IPS DF 19.7 (cell line): Measurements from ENCODE around the gene CES5A.
"Not testable (repeated sequence)": the region's sequence is repeated elsewhere in the genome, so short reads cannot be mapped to it uniquely, and the experiment has no call there.

Experiments used
- DNase-seq: peaks from one replicate; pipeline ENCODE4 v3.0.0-alpha.2; 2013; ENCODE audit warnings: low read depth, low spot score

Gene CES5A

GRCh38 chr16:55829232-55829631 is 45.9 kb downstream of the CES5A start:
- DNase-seq = not testable (repeated sequence)

- no peak for DNase-seq
Measured at GRCh38 chr16:55828680-55829079, 46.5 kb downstream of the CES5A start.

DNA sequence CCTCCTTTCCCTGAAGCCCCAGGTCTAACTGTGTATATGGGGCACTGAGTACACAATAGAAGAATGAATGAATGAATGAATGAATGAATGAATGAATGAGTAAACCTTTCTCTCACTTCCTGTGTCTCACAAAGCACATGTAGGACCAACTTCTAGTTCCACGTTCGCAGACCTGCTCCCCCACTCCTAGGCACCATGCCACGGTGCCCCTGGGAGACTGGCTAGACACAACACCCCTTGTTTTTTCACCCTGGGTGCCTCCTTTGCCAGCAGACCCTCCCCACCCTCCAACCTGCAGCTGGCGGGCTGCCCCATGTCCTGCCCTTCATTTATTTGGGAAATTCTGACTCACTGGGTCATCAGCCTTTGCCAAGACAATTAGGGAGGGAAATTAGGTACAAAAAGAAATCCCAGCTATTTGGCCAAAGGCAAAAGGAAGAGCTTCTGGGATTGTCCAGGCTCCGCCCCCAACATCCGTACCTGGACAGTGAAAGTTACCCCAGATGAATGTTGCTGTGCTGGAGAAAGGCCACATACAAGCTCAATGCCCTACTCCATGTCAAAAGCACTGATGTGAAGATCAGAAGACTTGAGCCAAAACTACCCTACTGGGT is 50.0 kb downstream of the CES5A start:
- DNase-seq = no peak

DNA sequence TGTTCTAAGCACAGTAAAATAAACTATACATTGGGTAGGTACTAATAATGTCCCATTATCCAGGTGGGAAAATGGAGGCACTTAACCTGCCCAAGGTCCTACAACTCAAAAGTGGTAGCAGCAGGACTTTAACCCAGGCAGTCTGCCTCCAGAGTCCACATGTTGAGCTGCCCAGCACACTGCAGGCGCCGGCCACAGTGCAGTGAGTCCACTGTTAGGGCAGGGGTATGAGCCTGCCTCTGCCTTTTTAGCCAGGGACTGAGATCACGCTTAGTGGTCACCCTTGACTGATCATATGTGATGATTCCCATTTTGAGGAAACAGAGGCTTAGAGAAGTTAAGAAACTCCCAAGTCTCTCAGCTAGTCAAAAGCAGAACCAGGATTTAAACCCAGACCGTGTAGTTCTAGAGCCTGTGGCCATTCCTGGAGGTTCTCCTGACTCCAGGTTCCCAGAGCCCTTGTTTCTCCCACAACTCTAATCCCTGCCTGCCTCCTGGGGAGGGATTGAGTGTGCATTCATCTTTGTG is 50.6 kb downstream of the CES5A start:
- DNase-seq = no peak

GRCh38 chr16:55822280-55822810 is 52.8 kb downstream of the CES5A start:
- DNase-seq = no peak

DNA sequence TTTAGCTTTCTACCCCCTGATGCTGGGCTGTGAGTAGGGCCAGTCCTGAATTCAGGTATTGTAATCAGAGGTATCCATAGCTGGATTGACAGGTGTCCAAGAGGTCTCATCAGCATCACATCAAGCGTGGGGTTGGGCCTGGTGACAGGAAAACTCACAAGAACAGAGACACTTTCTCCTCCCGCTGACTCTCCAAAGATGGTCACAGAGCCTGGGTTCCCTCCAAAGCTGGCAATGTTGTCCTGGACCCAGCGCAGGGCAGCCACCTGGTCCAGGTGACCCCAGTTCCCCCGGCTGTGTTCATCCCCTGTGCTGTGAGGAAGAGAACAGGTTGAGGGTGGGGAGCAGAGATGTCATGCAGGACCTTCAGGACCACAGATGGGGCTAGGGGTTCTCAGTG is 54.0 kb downstream of the CES5A start:
- no peak for DNase-seq

- DNase-seq = no peak
Measured at GRCh38 chr16:55820615-55821014, 54.6 kb downstream of the CES5A start.

DNA sequence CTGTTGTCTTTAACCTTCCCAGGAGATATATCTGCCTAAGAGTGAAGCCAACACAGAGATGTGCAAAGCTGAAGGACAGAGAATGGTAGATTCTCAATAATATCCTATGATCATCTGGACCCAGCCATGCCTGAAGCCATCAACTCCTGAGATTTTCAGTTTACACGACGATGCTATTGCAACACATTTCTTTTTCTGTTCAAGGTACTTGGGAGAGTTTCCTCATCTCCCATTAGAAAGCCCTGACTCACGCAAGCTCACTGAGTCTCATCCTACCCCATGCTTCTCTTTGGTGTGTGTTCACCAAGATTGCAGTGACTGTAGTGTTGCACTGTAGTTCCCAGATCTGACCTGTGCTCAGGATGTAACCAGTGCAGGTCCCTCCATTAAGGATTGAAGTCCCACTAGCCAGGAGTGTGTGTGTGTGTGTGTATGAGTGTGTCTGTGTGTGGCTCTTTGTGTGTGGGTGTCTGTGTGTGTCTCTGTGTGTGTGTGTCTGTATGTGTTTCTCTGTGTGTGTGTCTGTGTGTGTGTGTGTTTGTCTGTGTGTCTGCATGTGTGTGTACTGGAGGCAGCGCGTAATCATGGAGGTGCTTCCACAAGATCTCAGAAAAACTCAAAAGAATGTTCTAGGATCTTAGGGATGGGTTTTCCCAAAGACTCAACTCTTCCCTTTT is 57.8 kb downstream of the CES5A start:
- no peak for DNase-seq

DNA sequence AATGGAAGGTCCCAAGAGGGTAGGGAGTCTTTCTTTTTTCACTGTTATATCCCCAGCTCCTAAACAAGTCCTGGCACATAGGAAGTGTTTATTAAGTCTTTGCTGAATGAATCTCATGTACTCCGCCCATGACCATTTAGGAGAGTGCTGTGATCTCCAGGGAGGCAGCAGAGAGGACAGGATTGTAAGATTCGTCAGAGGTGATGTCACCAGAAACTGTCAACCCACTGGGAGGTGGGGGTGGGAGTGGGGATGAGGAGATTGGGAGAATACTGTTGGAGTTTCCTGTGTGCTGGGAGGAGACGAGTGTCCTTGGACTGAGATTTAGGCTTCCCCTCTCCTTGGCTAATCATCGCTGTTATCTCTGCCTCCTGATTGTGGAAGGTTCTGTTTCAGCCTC is 59.0 kb downstream of the CES5A start:
- DNase-seq = not testable (repeated sequence)

DNA sequence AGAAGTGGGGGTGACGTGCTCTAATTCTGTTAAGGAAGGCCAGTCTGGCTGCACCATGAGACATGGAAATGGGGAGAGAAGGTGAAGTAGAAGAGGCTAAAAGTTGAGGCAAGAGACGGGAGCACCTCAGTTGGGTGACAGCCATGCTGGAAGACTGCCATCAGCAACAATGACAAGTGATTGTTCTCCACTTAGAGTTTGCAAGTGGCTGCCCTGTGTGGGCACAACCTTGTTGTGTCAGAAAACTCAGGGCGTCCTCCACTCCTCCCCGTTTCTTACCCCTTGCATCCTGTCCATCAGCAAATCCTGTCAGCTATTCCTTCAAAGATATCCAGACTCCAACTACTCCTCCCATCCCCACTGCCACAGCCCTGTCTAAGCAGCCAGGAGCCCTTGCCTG is 59.9 kb downstream of the CES5A start:
- no peak for DNase-seq

- not testable (repeated sequence) for DNase-seq
Measured at GRCh38 chr16:55814174-55814573, 61.0 kb downstream of the CES5A start.

DNA sequence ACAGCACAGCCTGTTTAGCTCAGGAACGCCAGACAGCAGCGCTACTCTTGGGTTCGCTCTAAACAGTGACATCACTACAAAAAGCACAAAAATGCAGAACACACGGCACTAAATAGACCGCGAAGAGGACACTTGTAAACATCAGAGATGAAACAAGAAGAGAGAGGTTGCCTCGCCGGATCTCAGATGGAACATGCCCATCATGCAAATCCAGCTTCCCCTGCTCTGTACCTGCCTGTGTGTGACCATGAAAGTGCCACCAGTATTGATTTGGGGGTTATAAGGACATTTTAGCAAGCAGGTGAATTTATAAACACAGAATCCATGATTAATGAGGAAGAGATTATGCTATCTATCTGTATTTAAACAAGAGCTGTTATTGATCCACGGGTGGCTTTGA is 61.4 kb downstream of the CES5A start:
- DNase-seq = not testable (repeated sequence)

DNA sequence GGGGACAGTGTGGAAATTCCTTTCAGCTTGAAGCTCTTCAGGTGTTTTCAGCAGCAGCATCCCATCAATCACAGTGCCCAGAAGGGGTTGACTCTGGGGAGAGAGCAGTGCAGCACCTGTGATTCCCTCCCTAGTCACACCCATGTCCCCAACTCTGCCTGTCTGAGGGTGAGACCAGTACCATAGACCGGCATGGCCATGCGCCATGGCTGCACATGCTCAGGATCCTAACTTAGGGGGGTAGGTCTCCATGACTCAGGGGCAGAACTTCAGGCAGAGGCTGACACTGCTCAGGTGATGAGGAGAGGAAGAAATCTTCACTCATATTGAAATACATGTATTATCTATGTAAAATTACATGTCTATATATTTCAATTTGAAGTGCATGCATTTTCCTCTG is 62.2 kb downstream of the CES5A start:
- no peak for DNase-seq

DNA sequence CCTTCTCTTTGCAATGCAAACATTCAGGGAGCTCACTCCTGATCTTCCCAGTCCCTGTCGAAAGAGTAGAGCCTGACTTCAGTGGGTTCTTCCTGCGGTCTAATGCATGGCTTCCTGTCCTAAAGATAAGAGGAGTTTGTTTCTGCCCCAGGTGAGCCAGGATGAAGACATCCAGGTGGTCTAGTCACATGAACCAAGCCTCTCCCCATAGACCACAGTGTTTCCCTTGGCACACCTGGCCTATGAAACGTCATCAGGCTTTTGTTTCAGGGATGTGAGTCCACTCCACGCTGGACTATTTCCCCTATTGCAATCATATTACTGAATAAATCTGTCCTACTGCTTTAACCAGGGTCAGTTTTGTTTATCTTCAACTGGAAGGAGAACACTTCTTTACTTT is 63.4 kb downstream of the CES5A start:
- DNase-seq = no peak

GRCh38 chr16:55810451-55810961 is 64.7 kb downstream of the CES5A start:
- DNase-seq = no peak

DNA sequence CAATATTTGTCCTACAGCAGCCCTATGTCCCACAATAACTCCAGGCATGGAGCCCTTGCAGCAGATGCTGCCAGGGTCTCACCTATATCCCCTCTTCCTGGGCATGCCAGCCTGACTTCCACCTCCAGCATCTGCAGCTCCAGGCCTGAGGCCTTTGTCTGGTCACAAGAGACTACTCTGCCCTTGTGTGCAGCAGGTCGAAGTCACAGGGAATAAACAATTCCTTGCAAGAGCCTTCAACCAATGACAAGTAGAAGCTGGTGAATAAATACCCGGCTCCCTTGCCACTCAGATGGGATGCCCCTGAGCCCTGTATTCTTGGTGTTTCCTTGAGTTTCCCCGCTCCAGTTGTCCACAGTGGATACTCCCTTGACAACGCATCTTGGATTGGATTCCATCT is 65.3 kb downstream of the CES5A start:
- DNase-seq = no peak

DNA sequence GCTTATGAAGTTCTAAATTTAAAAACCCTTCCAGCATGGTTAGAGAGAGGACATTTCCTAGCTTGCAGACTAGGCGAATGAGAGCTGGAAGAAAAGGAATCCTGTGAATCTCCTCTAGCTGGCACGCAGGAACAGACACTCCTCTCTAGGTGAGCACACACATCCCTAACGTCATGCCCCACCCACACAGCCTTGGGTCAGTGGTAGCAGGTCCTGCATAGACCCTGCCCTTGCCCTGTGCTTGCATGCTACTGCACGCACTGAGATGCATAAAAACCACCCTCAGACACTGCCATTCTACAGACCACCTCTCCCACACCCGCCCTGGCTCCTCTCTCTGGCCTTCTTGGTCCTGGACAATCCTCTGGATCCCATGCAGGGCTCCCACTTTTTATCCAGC is 65.8 kb downstream of the CES5A start:
- DNase-seq = no peak

DNA sequence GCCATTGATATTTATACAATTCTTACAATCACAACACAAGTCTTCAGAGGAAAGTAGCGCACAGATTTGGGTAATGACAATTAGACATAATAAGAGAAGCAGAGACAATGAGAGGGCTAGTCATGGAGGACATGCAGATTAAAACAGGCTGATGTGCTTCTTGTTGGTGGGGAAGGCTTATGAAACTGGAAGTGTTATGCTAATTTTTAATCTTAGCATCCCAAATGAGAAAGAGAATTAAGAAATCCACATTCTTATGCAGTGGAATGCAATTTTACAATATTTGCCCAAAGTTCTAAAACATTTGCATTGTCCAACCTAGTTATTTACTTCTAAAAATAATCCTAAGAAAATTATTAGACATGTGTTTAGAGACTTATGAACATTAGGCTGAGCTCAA is 66.9 kb downstream of the CES5A start:
- DNase-seq = not testable (repeated sequence)

- DNase-seq = not testable (repeated sequence)
Measured at GRCh38 chr16:55805104-55805503, 70.1 kb downstream of the CES5A start.

DNA sequence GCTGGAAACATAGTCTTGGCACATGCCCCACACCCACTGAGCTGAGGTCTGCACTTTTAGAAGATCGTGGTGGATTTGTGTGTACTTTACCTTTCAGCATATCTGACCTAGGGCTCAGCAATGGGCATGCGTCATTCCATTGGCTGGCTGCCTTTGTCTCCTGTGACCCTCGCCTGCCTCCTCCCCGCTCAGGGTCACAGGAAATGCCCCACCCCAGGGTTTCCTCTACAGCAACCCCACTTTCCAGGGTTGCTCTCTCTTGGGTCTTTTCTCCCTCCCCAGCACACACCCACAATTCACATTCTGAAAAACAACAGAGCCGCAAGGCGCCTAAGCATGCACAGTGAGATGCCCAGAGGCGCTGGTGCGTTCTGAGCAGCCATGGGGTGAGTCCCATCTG is 71.5 kb downstream of the CES5A start:
- DNase-seq = not testable (repeated sequence)
